ENCODE measurements around the gene XDH. TPM values are rescaled to one million over a fixed set of nuclear protein-coding genes. Genes with fewer than 3 reads are reported as not detected.

XDH gene
- polyA plus RNA-seq, 1 of the 3 experiments (the other 2 are of a cell fraction) = 0.33 TPM

DNA sequence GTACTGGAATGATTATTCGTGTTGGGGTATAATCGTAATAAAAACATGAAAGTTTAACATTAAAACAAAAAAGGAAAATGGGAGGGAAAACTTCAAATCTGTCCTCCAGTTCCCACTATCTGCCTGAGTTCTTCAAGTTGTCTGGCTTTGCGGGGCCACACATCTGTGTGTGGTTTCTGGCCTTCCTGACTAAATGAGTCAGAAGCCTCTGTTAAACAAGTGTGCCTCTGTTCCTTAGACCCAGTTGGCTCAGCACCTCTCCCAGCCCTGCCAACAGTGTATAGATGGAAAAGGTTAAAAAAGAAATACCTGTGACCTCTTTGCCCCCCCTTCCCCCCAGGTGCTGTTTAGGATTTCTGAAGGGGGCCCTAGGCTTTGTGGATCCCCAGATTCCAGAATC is 30.2 kb downstream of the XDH start:
- POLR2A ChIA-PET = no interaction called here
- no peak for DNase-seq
- Histone ChIP-seq H3K9me2 (no peaks in the 10 kb centered on the region), H3K27me3 (ENCODE audit: insufficient read depth) (no peaks in the 10 kb centered on the region), H3K9me3 (no peaks in the 10 kb centered on the region), H3K27ac (ENCODE audit: low read depth in 2 of 2, low read length in 1 of 2) (peak overlapping the region in 1 of 2 experiments; percentile 92; a peak in 2 of 4 replicates), H3K79me2 (ENCODE audit: insufficient read depth) (no peaks in the 10 kb centered on the region), H3K36me3 (replicated peaks in 1 of 2; ENCODE audit: control insufficient read depth in 1 of 2, insufficient read depth in 2 of 2, low read length in 1 of 2) (no peaks in the 10 kb centered on the region), H4K20me1 (ENCODE audit: insufficient read depth) (no peaks in the 10 kb centered on the region), H2AFZ (ENCODE audit: low read depth) (no peak overlapping the region), H3K4me3 (ENCODE audit: low read depth in 2 of 2, low read length in 1 of 2) (no peak overlapping the region), H3F3A (replicated peaks; ENCODE audit: insufficient read depth) (peaks cover 23% of the 10 kb centered on the region), H3K4me2 (peak overlapping the region; percentile 14), H3K9ac (peak overlapping the region; percentile 76), H3K4me1 (ENCODE audit: control insufficient read depth in 1 of 2, insufficient read depth in 2 of 2, low read depth in 1 of 2, low read length in 1 of 2) (peaks cover 0 to 28% of the 10 kb centered on the region in 2 experiments; a peak in 2 of 4 replicates)
- WGBS (ENCODE audit: low lambda C conversion rate) = 11% methylated on average over 3 of the region's 3 CpGs
- CTCF ChIA-PET = interaction anchor here (1.0 to 1.4 kb wide), 3 partner anchors 8 to 1146 kb away, joined by 3 read pairs; no protein-coding TSS in a partner anchor
- TF ChIP-seq POLR2AphosphoS5 (IDR thresholded peaks at IDR 0.05; ENCODE audit: low read depth, low read length) (peak; percentile 62; the same call in 1 of the 2 replicates), GABPA (IDR thresholded peaks at IDR 0.05; ENCODE audit: low read depth) (no peak), ELF1 (IDR thresholded peaks at IDR 0.05) (no peak), MXI1 (IDR thresholded peaks at IDR 0.05; ENCODE audit: low read depth, low read length) (no peak), FOXJ3 (CRISPR knock-in tag; IDR thresholded peaks at IDR 0.05) (no peak), NFIC (IDR thresholded peaks at IDR 0.05; ENCODE audit: borderline replicate concordance) (peak; percentile 87), SMC3 (IDR thresholded peaks at IDR 0.05; ENCODE audit: low read depth, low read length) (no peak), FOXM1 (IDR thresholded peaks at IDR 0.05; ENCODE audit: low read depth) (no peak), GATA2 (CRISPR knock-in tag; IDR thresholded peaks at IDR 0.05) (no peak), CHD2 (IDR thresholded peaks at IDR 0.05; ENCODE audit: low read length, partially characterized antibody) (no peak), RCOR1 (IDR thresholded peaks at IDR 0.05; ENCODE audit: low read length) (no peak), RAD21 (IDR thresholded peaks at IDR 0.05; ENCODE audit: low read length) (no peak), FOSL2 (IDR thresholded peaks at IDR 0.05; ENCODE audit: borderline replicate concordance, low read depth) (peak; percentile 92), EP300 (IDR thresholded peaks at IDR 0.05; ENCODE audit: borderline replicate concordance in 1 of 2, low read depth in 1 of 2, low read length in 1 of 2) (peak in 1 of 2 experiments; percentile 82; a peak in 2 of 4 replicates), JUND (IDR thresholded peaks at IDR 0.05) (peak; percentile 78), MAX (IDR thresholded peaks at IDR 0.05; ENCODE audit: low read depth) (peak; percentile 78; the same call in 1 of the 2 replicates), TCF12 (IDR thresholded peaks at IDR 0.05) (peak; percentile 95), RXRA (IDR thresholded peaks at IDR 0.05; ENCODE audit: borderline replicate concordance, low read depth) (peak; percentile 64; the same call in 1 of the 2 replicates), SIN3A (IDR thresholded peaks at IDR 0.05; ENCODE audit: borderline replicate concordance, low read depth, low read length) (no peak), EZH2phosphoT487 (IDR thresholded peaks at IDR 0.05; ENCODE audit: borderline replicate concordance, low read depth) (no peak), YY1 (IDR thresholded peaks at IDR 0.05; ENCODE audit: low read depth) (no peak), USF1 (IDR thresholded peaks at IDR 0.05; ENCODE audit: borderline replicate concordance, low read depth) (no peak), MEF2A (IDR thresholded peaks at IDR 0.05; ENCODE audit: borderline replicate concordance, low read depth) (no peak), TEAD4 (IDR thresholded peaks at IDR 0.05; ENCODE audit: borderline replicate concordance, insufficient read depth) (no peak), TAF1 (IDR thresholded peaks at IDR 0.05; ENCODE audit: borderline replicate concordance, low read depth, low read length) (no peak), CTCF (IDR thresholded peaks at IDR 0.05) (no peak)
- TF ChIP-seq, protein P1, sequence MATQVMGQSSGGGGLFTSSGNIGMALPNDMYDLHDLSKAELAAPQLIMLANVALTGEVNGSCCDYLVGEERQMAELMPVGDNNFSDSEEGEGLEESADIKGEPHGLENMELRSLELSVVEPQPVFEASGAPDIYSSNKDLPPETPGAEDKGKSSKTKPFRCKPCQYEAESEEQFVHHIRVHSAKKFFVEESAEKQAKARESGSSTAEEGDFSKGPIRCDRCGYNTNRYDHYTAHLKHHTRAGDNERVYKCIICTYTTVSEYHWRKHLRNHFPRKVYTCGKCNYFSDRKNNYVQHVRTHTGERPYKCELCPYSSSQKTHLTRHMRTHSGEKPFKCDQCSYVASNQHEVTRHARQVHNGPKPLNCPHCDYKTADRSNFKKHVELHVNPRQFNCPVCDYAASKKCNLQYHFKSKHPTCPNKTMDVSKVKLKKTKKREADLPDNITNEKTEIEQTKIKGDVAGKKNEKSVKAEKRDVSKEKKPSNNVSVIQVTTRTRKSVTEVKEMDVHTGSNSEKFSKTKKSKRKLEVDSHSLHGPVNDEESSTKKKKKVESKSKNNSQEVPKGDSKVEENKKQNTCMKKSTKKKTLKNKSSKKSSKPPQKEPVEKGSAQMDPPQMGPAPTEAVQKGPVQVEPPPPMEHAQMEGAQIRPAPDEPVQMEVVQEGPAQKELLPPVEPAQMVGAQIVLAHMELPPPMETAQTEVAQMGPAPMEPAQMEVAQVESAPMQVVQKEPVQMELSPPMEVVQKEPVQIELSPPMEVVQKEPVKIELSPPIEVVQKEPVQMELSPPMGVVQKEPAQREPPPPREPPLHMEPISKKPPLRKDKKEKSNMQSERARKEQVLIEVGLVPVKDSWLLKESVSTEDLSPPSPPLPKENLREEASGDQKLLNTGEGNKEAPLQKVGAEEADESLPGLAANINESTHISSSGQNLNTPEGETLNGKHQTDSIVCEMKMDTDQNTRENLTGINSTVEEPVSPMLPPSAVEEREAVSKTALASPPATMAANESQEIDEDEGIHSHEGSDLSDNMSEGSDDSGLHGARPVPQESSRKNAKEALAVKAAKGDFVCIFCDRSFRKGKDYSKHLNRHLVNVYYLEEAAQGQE (IDR thresholded peaks at IDR 0.05; ENCODE audit: low read depth, low read length) = 0 out of 2 replicates have a peak, but pooled peaks have one; percentile 29
- TF ChIP-seq, protein P2, sequence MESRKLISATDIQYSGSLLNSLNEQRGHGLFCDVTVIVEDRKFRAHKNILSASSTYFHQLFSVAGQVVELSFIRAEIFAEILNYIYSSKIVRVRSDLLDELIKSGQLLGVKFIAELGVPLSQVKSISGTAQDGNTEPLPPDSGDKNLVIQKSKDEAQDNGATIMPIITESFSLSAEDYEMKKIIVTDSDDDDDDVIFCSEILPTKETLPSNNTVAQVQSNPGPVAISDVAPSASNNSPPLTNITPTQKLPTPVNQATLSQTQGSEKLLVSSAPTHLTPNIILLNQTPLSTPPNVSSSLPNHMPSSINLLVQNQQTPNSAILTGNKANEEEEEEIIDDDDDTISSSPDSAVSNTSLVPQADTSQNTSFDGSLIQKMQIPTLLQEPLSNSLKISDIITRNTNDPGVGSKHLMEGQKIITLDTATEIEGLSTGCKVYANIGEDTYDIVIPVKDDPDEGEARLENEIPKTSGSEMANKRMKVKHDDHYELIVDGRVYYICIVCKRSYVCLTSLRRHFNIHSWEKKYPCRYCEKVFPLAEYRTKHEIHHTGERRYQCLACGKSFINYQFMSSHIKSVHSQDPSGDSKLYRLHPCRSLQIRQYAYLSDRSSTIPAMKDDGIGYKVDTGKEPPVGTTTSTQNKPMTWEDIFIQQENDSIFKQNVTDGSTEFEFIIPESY (IDR thresholded peaks at IDR 0.05; ENCODE audit: borderline replicate concordance, low read depth) = peak; percentile 14; the same call in 1 of the 2 replicates

Measured in SK-N-SH (cell line).